Smooth muscle cell (in vitro differentiated cells): ENCODE measurements around the gene AKIRIN2. TPM values are rescaled to one million over a fixed set of nuclear protein-coding genes. Genes with fewer than 3 reads are reported as not detected.

ENCODE experiments used
- DNase-seq: peaks from one replicate; lab custom pipeline; 2025; ENCODE audit not compliant: unreplicated experiment; lab: John Stamatoyannopoulos, UW
- H2AFZ ChIP-seq: fragments of 200-600 bp; sonication (generic); 2 replicates; pipeline ENCODE4 v1.6.0; 2016; ENCODE audit warnings: antibody characterized with exemption, low read depth, mild to moderate bottlenecking
- H3F3A ChIP-seq: fragments of 200-600 bp; sonication (generic); 2 replicates; pipeline ENCODE4 v1.6.0; 2017; ENCODE audit warnings: antibody characterized with exemption, low read depth
- H3K27ac ChIP-seq: fragments of 200-600 bp; sonication (generic); 2 replicates; pipeline ENCODE4 v1.5.1; 2016; ENCODE audit warnings: low read depth, mild to moderate bottlenecking
- H3K27me3 ChIP-seq: fragments of 200-600 bp; sonication (generic); 2 replicates; pipeline ENCODE4 v1.6.1; 2016; ENCODE audit warnings: low read depth, mild to moderate bottlenecking
- H3K36me3 ChIP-seq: fragments of 200-600 bp; sonication (generic); 2 replicates; pipeline ENCODE4 v1.5.1; 2016; ENCODE audit warnings: low read depth
- H3K4me1 ChIP-seq: fragments of 200-600 bp; sonication (generic); 2 replicates; pipeline ENCODE4 v1.5.1; 2016; ENCODE audit warnings: low read depth
- H3K4me2 ChIP-seq: fragments of 200-600 bp; sonication (generic); 2 replicates; pipeline ENCODE4 v1.6.0; 2016; ENCODE audit warnings: mild to moderate bottlenecking
- H3K4me3 ChIP-seq: fragments of 200-600 bp; sonication (generic); 2 replicates; pipeline ENCODE4 v1.5.1; 2016; ENCODE audit warnings: mild to moderate bottlenecking
- H3K79me2 ChIP-seq: fragments of 200-600 bp; sonication (generic); 2 replicates; pipeline ENCODE4 v1.6.0; 2016; ENCODE audit warnings: low read depth, mild to moderate bottlenecking
- H3K9ac ChIP-seq: fragments of 200-600 bp; sonication (generic); 2 replicates; pipeline ENCODE4 v1.6.0; 2016; ENCODE audit warnings: low read depth
- H3K9me3 ChIP-seq: fragments of 200-600 bp; sonication (generic); replicated peaks from 2 replicates; pipeline ENCODE4 v1.5.1; 2016; ENCODE audit warnings: low read depth
- H4K20me1 ChIP-seq: fragments of 200-600 bp; sonication (generic); 2 replicates; pipeline ENCODE4 v1.6.0; 2016; ENCODE audit warnings: low read depth
- WGBS: methylation state at CpG from one replicate; pipeline ENCODE4 v1.1.7; 2016; ENCODE audit warnings: low lambda C conversion rate; 5-methylcytosine and 5-hydroxymethylcytosine counted together
- polyA plus RNA-seq: library from polyadenylated mRNA; unstranded; fragments of >200 nt; fragmentation: Nextera tagmentation; extraction: Ambion mirVana; gene quantifications from 2 replicates; pipeline ENCODE4 v1.2.1, GENCODE V29; 2016
- total RNA-seq: library from RNA; depleted of rRNA; stranded (reverse); fragments of >200 nt; gene quantifications from 2 replicates; pipeline ENCODE4 v1.2.3, GENCODE V29; 2014
- TF ChIP-seq, protein P1 (sequence below): fragments of 200-600 bp; sonication (generic); IDR thresholded peaks from 2 replicates; pipeline ENCODE4 v1.5.1; 2017; ENCODE audit warnings: borderline replicate concordance, mild to moderate bottlenecking, antibody characterized with exemption; ENCODE audit not compliant: insufficient read depth, poor library complexity, severe bottlenecking

AKIRIN2 gene
- total and polyA plus RNA-seq, 2 experiments from 2014 or later = 29.6 to 60.3 TPM

DNA sequence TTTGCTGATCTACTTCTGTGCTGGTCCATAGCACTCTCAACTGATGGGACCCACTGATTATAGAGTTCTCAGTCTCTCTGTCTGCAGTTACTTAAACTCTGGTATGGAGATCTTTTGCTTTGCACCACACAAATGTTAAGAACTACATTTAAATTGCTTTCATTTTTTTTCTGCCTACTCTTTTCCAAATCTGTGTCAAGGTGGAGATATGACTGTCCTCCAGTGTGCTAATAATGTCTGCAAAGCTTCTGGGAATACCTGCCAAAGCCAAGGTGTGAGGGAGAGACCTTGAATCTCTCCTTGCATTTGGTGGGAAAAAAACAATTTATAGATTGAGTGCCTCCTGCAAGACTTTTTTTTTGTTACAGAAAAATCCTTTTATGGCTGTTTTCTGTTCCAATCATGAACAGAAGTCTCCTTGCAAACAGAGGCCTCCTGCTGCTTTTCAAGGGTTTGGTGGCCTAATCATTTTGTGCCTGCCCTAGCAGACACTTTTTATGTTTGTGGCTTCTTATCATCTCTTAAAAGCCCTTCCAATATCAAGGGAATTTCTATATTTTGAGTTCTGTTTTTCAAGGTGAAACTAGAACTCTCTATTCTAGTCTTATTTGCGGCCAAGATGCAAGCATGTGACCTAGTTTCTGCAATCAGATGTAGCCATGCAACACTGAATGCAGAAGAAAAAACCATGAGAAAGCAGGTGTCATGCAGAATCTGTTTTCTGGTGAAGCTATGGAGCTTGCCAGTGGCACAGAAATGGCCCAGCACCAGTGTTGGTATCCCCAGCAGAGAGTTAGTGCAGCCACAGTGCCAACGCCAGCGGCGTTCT lies 23.2 kb upstream of the AKIRIN2 start:
- Histone ChIP-seq H3K9ac (no peak overlapping the region), H3K36me3 (no peaks in the 10 kb centered on the region), H2AFZ (peak overlapping the region; percentile 54), H3K27me3 (no peaks in the 10 kb centered on the region), H3K4me2 (no peak overlapping the region), H3K79me2 (no peaks in the 10 kb centered on the region), H3K4me3 (no peak overlapping the region), H3F3A (no peaks in the 10 kb centered on the region), H4K20me1 (no peaks in the 10 kb centered on the region), H3K9me3 (no peaks in the 10 kb centered on the region), H3K4me1 (peaks cover 11% of the 10 kb centered on the region), H3K27ac (no peak overlapping the region)
- WGBS = 96% methylated on average over 4 of the region's 4 CpGs
- TF ChIP-seq, protein P1, sequence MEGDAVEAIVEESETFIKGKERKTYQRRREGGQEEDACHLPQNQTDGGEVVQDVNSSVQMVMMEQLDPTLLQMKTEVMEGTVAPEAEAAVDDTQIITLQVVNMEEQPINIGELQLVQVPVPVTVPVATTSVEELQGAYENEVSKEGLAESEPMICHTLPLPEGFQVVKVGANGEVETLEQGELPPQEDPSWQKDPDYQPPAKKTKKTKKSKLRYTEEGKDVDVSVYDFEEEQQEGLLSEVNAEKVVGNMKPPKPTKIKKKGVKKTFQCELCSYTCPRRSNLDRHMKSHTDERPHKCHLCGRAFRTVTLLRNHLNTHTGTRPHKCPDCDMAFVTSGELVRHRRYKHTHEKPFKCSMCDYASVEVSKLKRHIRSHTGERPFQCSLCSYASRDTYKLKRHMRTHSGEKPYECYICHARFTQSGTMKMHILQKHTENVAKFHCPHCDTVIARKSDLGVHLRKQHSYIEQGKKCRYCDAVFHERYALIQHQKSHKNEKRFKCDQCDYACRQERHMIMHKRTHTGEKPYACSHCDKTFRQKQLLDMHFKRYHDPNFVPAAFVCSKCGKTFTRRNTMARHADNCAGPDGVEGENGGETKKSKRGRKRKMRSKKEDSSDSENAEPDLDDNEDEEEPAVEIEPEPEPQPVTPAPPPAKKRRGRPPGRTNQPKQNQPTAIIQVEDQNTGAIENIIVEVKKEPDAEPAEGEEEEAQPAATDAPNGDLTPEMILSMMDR = no peak
- DNase-seq = no peak

DNA sequence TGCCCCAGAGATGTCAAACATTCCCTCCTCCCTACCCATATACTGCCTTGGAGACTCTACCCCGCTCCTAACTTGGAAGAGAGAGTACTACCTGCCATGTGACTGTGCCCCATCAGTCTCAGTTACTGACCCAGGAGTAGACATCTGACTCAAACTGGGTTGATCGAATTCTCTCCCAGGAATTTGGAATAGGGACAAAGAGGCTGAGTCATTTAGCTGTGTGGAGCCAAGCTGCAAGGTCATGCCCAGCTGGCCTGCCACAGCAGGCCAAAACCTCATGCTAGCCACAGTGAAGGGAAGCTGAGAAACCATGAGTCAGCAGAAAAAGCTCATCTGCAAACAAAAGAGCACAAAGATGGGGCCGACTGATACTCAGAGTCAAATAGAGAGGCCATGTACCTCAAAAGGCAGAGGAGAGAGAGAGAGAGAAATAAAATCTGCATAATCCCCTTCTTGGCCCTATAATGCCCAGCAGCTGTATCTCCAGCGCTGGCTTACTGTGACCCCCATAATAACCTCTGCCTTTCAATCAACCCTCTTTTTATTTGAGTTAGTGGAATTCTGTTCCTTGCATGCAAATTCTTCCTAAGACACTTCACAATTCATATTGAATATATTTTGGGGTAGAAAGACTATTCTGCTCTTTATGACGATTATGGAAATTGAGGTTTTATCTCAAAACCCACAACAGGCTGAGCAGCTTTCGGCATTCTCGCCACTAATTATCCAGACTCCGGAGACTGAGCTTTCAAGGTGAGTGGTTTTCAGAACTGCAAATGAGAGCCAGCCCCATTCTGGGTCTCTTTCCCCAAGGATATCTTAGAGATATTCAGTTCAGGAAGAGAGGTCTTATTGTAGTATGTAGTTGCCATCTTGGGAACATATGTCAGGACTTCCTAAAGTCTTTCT lies 21.4 kb upstream of the AKIRIN2 start:
- no peaks in the 10 kb centered on the region for H3K27me3 ChIP-seq
- peak overlapping the region; percentile 55 for H3K27ac ChIP-seq
- no peaks in the 10 kb centered on the region for H3K79me2 ChIP-seq
- H3K4me2 ChIP-seq = peak overlapping the region; percentile 34
- 48% methylated on average over 8 of the region's 8 CpGs for WGBS
- H3K9ac ChIP-seq = no peak overlapping the region
- H3K4me1 ChIP-seq = peaks cover 11% of the 10 kb centered on the region
- H3K36me3 ChIP-seq = no peaks in the 10 kb centered on the region
- no peak overlapping the region for H3K4me3 ChIP-seq
- no peaks in the 10 kb centered on the region for H4K20me1 ChIP-seq
- TF ChIP-seq, protein P1 = no peak
- no peaks in the 10 kb centered on the region for H3K9me3 ChIP-seq
- no peaks in the 10 kb centered on the region for H3F3A ChIP-seq
- peak overlapping the region; percentile 81 for H2AFZ ChIP-seq
- DNase-seq = no peak

DNA sequence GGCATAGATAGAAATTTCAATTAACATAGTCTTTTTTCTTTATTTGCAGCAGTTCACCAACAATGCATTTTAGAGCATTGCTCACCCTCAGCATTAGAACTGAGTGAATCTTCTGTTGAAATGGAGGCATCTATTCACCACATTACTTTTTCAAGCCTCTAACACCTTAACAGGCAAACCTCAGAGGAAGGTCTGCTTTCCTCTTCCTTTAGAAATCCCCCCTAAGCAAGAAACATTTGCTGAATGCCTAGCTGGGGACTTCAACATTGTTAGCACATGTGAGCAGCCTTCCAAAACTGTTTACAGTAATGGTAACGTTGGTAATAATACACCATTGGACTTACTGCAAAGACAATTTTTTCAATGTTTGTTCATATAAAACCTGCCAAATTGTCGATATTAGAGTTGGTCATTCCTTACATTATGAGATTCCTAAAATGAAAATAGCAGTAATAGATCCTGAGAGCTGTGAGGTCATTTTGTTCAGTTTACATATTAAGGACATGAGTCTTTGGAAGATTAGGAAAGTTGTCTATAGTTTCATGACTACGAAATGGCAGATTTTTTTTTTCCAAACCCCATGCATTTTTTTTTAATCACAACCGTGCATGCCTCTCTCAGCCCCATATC lies 20.6 kb upstream of the AKIRIN2 start:
- Histone ChIP-seq H3K4me1 (peaks cover 11% of the 10 kb centered on the region), H3F3A (no peaks in the 10 kb centered on the region), H2AFZ (no peak overlapping the region), H3K79me2 (no peaks in the 10 kb centered on the region), H3K36me3 (no peaks in the 10 kb centered on the region), H3K4me3 (no peak overlapping the region), H3K9me3 (no peaks in the 10 kb centered on the region), H3K27me3 (no peaks in the 10 kb centered on the region), H3K4me2 (peak overlapping the region; percentile 3), H4K20me1 (no peaks in the 10 kb centered on the region), H3K9ac (no peak overlapping the region), H3K27ac (peak overlapping the region; percentile 55)
- no peak for DNase-seq
- TF ChIP-seq, protein P1 = no peak
- WGBS = 61% methylated on average over 4 of the region's 4 CpGs
